HG02763 (cell line): ENCODE measurements around the gene ABCC11.

Experiments used
- ATAC-seq: cut with Tn5 transposase; IDR thresholded peaks from one replicate; pipeline ENCODE4 v1.9.1; 2021; ENCODE audit warnings: mild to moderate bottlenecking, moderate library complexity; ENCODE audit not compliant: unreplicated experiment

Gene ABCC11

GRCh38 chr16:48133455-48134211 lies 113.7 kb downstream of the ABCC11 start:
- no peak for ATAC-seq

- no peak for ATAC-seq
Measured at GRCh38 chr16:48132696-48133095, 114.6 kb downstream of the ABCC11 start.

GRCh38 chr16:48131201-48131935 lies 116.0 kb downstream of the ABCC11 start:
- ATAC-seq = no peak

- ATAC-seq = no peak
Measured at GRCh38 chr16:48129926-48130325, 117.4 kb downstream of the ABCC11 start.

GRCh38 chr16:48128769-48129168 lies 118.6 kb downstream of the ABCC11 start:
- ATAC-seq = no peak

- ATAC-seq = no peak
Measured at GRCh38 chr16:48126801-48127644, 120.3 kb downstream of the ABCC11 start.

- ATAC-seq = no peak
Measured at GRCh38 chr16:48125888-48126287, 121.5 kb downstream of the ABCC11 start.

GRCh38 chr16:48124266-48124665 lies 123.1 kb downstream of the ABCC11 start:
- no peak for ATAC-seq

GRCh38 chr16:48123104-48123788 lies 124.1 kb downstream of the ABCC11 start:
- no peak for ATAC-seq

GRCh38 chr16:48121276-48121675 lies 126.1 kb downstream of the ABCC11 start:
- ATAC-seq = no peak

- no peak for ATAC-seq
Measured at GRCh38 chr16:48118841-48119240, 128.5 kb downstream of the ABCC11 start.

- ATAC-seq = no peak
Measured at GRCh38 chr16:48117217-48118105, 129.9 kb downstream of the ABCC11 start.
